Left lobe of liver (tissue), 2 donors: ENCODE measurements around the gene EEFSEC. TPM values are rescaled to one million over a fixed set of nuclear protein-coding genes. Genes with fewer than 3 reads are reported as not detected.
A peak's percentile ranks its signal among the peaks of the same experiment; 100 is the strongest.

Source experiments
- ATAC-seq: fragments of 200-7000 bp; cut with Tn5 transposase; one replicate; pipeline ENCODE4 v1.9.1; 2020; ENCODE audit warnings: mild to moderate bottlenecking, moderate library complexity
- DNase-seq: peaks from one replicate; pipeline ENCODE4 v3.0.0-alpha.2; 2020; ENCODE audit warnings: low spot score
- total RNA-seq: library from RNA; stranded (reverse); gene quantifications from one replicate; pipeline ENCODE4 v1.2.1, GENCODE V29; 2021
- donor health status: DM: no; HTN: no; CAD: no; lungs with moderate emphysema.
- donor health status: DM: no; HTN: yes; CAD: no.

Gene EEFSEC
- total RNA-seq, 1 donor from 2014 or later = 12.8 TPM

- no peak for DNase-seq
- no peak for ATAC-seq
Measured at GRCh38 chr3:128380719-128381118, 227.4 kb downstream of the EEFSEC start.

- ATAC-seq (no peak), DNase-seq (no peak)
Measured at GRCh38 chr3:128381609-128382008, 228.3 kb downstream of the EEFSEC start.

GRCh38 chr3:128382221-128382807 lies 229.0 kb downstream of the EEFSEC start:
- DNase-seq (peak; percentile 69), ATAC-seq (peak; percentile 55)

GRCh38 chr3:128383316-128384235 lies 230.3 kb downstream of the EEFSEC start:
- no peak for ATAC-seq

GRCh38 chr3:128385080-128385832 lies 232.0 kb downstream of the EEFSEC start:
- ATAC-seq (peak; percentile 87), DNase-seq (peak; percentile 87)

More at GRCh38 chr3:128383316-128384235, 230.3 kb downstream of the EEFSEC start:
- DNase-seq = peak; percentile 71

GRCh38 chr3:128388932-128389331 lies 235.7 kb downstream of the EEFSEC start:
- DNase-seq (no peak), ATAC-seq (no peak)

GRCh38 chr3:128390867-128391266 lies 237.6 kb downstream of the EEFSEC start:
- no peak for ATAC-seq
- no peak for DNase-seq

- no peak for ATAC-seq
- DNase-seq = no peak
Measured at GRCh38 chr3:128392021-128392420, 238.7 kb downstream of the EEFSEC start.

GRCh38 chr3:128392818-128393544 lies 239.7 kb downstream of the EEFSEC start:
- ATAC-seq = no peak
- no peak for DNase-seq

- DNase-seq = no peak
- ATAC-seq = no peak
Measured at GRCh38 chr3:128394033-128394432, 240.8 kb downstream of the EEFSEC start.

- DNase-seq (no peak), ATAC-seq (no peak)
Measured at GRCh38 chr3:128395046-128395445, 241.8 kb downstream of the EEFSEC start.

- DNase-seq = no peak
- peak; percentile 34 for ATAC-seq
Measured at GRCh38 chr3:128395500-128396162, 242.3 kb downstream of the EEFSEC start.

GRCh38 chr3:128397484-128397883 lies 244.2 kb downstream of the EEFSEC start:
- no peak for ATAC-seq
- DNase-seq = no peak

GRCh38 chr3:128398586-128398985 lies 245.3 kb downstream of the EEFSEC start:
- no peak for DNase-seq
- no peak for ATAC-seq

GRCh38 chr3:128399221-128399915 lies 246.1 kb downstream of the EEFSEC start:
- ATAC-seq = no peak
- DNase-seq = no peak

GRCh38 chr3:128400671-128401070 lies 247.4 kb downstream of the EEFSEC start:
- ATAC-seq (no peak), DNase-seq (no peak)

GRCh38 chr3:128402319-128402718 lies 249.0 kb downstream of the EEFSEC start:
- no peak for DNase-seq
- ATAC-seq = no peak

- ATAC-seq = no peak
- DNase-seq = no peak
Measured at GRCh38 chr3:128402998-128403397, 249.7 kb downstream of the EEFSEC start.

- no peak for DNase-seq
- no peak for ATAC-seq
Measured at GRCh38 chr3:128404276-128405068, 251.2 kb downstream of the EEFSEC start.
